ENCODE results near the gene PPP1R1B. TPM values are rescaled to one million over a fixed set of nuclear protein-coding genes. Genes with fewer than 3 reads are reported as not detected.
A peak's percentile ranks its signal among the peaks of the same experiment; 100 is the strongest.

PPP1R1B gene
- total and polyA plus RNA-seq, 9 of the 15 experiments (the other 6 are each of a cell fraction or from before 2014, with no cell fraction given) = 0.07 to 0.18 (median 0.10) TPM; not detected in 4

- H3K79me2 ChIP-seq (ENCODE audit: control insufficient read depth, insufficient read depth, low read length) = no peaks in the 10 kb centered on the region
- ATAC-seq (no peak), DNase-seq (ENCODE audit: extremely low read depth in 1 of 4, low spot score in 3 of 4) (no peak), FAIRE-seq (no peak)
- peaks cover 19 to 69% of the 10 kb centered on the region in 2 experiments for H3K4me1 ChIP-seq (replicated peaks in 1 of 2; ENCODE audit: control insufficient read depth in 2 of 2, insufficient read depth in 2 of 2, low read length in 2 of 2)
- H3K9me1 ChIP-seq (ENCODE audit: control insufficient read depth, insufficient read depth, low read length) = no peaks in the 10 kb centered on the region
- H2AFZ ChIP-seq (ENCODE audit: low read depth, low read length) = no peak overlapping the region
- 0 out of 4 replicates have a peak overlapping the region, but pooled peaks of 1 of the 2 experiments have one; percentile 75 for H3K9ac ChIP-seq (ENCODE audit: insufficient read depth in 1 of 2, low read depth in 2 of 2, low read length in 2 of 2)
- no peak overlapping the region for H3K4me2 ChIP-seq (ENCODE audit: insufficient read depth, low read length)
- ChIA-PET POLR2A (interaction anchor here (1.5 kb wide), 1 partner anchor 9 kb away, joined by 5 read pairs; no protein-coding TSS in a partner anchor), CTCF (ENCODE audit: low intra/inter-chr PET ratio) (no interaction called here)
- no TSS peak for BruUV-seq (replicated peaks)
- H3K36me3 ChIP-seq (ENCODE audit: control insufficient read depth, insufficient read depth, low read length) = peaks cover 56% of the 10 kb centered on the region; the same call in 1 of the 3 replicates
- no peaks in the 10 kb centered on the region for H4K20me1 ChIP-seq (replicated peaks; ENCODE audit: control insufficient read depth, insufficient read depth, low read length)
- H3K9me3 ChIP-seq (replicated peaks; ENCODE audit: control insufficient read depth, insufficient read depth, low read depth, low read length) = no peaks in the 10 kb centered on the region
- no peak for TF ChIP-seq RBM14 (IDR thresholded peaks at IDR 0.05; ENCODE audit: borderline replicate concordance, insufficient read depth, low read depth, low read length)
- TF ChIP-seq ZHX1 (conservative IDR thresholded peaks at IDR 0.05; ENCODE audit: low read length) = no peak
- TF ChIP-seq RBM22 (IDR thresholded peaks at IDR 0.05; ENCODE audit: low read depth, low read length, poor library complexity, severe bottlenecking) = no peak
- no peak for TF ChIP-seq RUNX1 (IDR thresholded peaks at IDR 0.05; ENCODE audit: low read depth)
- TF ChIP-seq GATAD2A (IDR thresholded peaks at IDR 0.05) = no peak
- no peak for TF ChIP-seq ZNF764 (CRISPR knock-in tag; IDR thresholded peaks at IDR 0.05; ENCODE audit: low read depth)
- no peak for TF ChIP-seq SRSF9 (IDR thresholded peaks at IDR 0.05; ENCODE audit: borderline replicate concordance, low read depth, low read length)
- TF ChIP-seq ZNF24 (IDR thresholded peaks at IDR 0.05) = no peak
- no peak for TF ChIP-seq ELF2 (CRISPR knock-in tag; IDR thresholded peaks at IDR 0.05)
- no peak for TF ChIP-seq MED1 (CRISPR knock-in tag; IDR thresholded peaks at IDR 0.05; ENCODE audit: borderline replicate concordance)
- no peak for TF ChIP-seq ZNF695 (CRISPR knock-in tag; IDR thresholded peaks at IDR 0.05)
- TF ChIP-seq ZNF561 (CRISPR knock-in tag; conservative IDR thresholded peaks at IDR 0.05) = no peak
- no peak for TF ChIP-seq NEUROD1 (IDR thresholded peaks at IDR 0.05; ENCODE audit: borderline replicate concordance, low read depth, low read length, partially characterized antibody)
- no peak for TF ChIP-seq ZNF12 (CRISPR knock-in tag; IDR thresholded peaks at IDR 0.05)
- TF ChIP-seq ZNF277 (CRISPR knock-in tag; IDR thresholded peaks at IDR 0.05; ENCODE audit: borderline replicate concordance) = no peak
- TF ChIP-seq MAX (CRISPR knock-in tag; IDR thresholded peaks at IDR 0.05) = no peak
- no peak for TF ChIP-seq PCBP1 (IDR thresholded peaks at IDR 0.05; ENCODE audit: low read depth, low read length, poor library complexity, severe bottlenecking)
- no peak for TF ChIP-seq HNRNPUL1 (IDR thresholded peaks at IDR 0.05; ENCODE audit: low read length)
- no peak overlapping the region for H3K27ac ChIP-seq (ENCODE audit: extremely low read depth, low read depth, low read length)
- no peaks in the 10 kb centered on the region for H3K27me3 ChIP-seq (ENCODE audit: control insufficient read depth in 2 of 2, insufficient read depth in 2 of 2, low read length in 2 of 2)
- in situ Hi-C loops (cut with MboI) = no loop called here
- intact Hi-C loops (cut with micrococcal nuclease) = no loop called here
- H3K4me3 ChIP-seq = no peak overlapping the region
- WGBS (ENCODE audit: insufficient coverage, low coverage, missing lambda C conversion rate) = 80% methylated on average over 7 of the region's 8 CpGs
Observed at GRCh38 chr17:39661744-39662541, 35.2 kb downstream of the PPP1R1B start.
